Gastroesophageal sphincter (tissue), 3 donors: ENCODE results near the gene PLEKHO2.

Experiments used
- POLR2A ChIP-seq, 2 donors: fragments of 450-650 bp; IDR thresholded peaks; one replicate each; pipeline ENCODE4 v1.6.1; 2017; ENCODE audit warnings: antibody characterized with exemption in 2 of 2, mild to moderate bottlenecking in 2 of 2, moderate library complexity in 1 of 2
- TF ChIP-seq, protein P1 (sequence below), 4 experiments: fragments of 200-600 bp in 2 of 4; fragments of 450-650 bp in 2 of 4; sonication (generic) in 1 of 4; IDR thresholded peaks; one replicate each; pipeline ENCODE4 v1.5.1; 2017 to 2019; ENCODE audit warnings: antibody characterized with exemption in 4 of 4, mild to moderate bottlenecking in 2 of 4, moderate library complexity in 2 of 4

DNA sequence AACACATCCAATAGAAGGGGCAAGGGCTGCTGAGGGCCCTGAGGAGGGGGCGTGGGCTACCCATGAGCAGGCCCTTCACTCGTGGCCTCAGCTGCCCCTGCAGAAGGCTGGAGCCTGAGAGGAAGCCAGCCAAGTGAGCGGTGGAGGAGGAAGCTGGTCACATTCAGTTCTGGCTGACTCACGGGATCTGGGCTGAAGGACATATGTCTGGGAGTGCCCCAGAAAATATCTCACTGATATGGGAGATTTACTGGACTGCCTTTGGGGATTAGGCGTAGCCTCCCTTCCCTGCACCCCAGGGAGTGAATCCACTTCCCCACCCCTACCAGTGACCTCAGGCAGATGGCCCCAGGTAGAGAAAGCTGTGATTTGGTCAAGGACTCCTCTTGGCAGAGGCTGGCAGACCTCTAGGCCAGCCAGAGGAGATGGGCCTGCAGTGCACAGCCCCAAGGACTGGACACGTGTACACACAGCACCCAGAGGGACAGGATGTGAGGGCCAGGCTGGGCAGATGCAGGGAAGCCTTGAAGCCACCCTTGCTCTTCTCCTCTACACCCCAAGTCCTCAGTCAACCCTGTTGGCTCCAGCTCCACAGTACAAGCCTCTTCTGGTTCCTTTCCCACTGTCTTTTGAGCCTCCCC is 55.8 kb downstream of the PLEKHO2 start:
- TF ChIP-seq, protein P1, sequence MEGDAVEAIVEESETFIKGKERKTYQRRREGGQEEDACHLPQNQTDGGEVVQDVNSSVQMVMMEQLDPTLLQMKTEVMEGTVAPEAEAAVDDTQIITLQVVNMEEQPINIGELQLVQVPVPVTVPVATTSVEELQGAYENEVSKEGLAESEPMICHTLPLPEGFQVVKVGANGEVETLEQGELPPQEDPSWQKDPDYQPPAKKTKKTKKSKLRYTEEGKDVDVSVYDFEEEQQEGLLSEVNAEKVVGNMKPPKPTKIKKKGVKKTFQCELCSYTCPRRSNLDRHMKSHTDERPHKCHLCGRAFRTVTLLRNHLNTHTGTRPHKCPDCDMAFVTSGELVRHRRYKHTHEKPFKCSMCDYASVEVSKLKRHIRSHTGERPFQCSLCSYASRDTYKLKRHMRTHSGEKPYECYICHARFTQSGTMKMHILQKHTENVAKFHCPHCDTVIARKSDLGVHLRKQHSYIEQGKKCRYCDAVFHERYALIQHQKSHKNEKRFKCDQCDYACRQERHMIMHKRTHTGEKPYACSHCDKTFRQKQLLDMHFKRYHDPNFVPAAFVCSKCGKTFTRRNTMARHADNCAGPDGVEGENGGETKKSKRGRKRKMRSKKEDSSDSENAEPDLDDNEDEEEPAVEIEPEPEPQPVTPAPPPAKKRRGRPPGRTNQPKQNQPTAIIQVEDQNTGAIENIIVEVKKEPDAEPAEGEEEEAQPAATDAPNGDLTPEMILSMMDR (IDR thresholded peaks at IDR 0.05): no peak
- TF ChIP-seq POLR2A (IDR thresholded peaks at IDR 0.05): no peak
